ENCODE results near the gene ALG6. TPM values are rescaled to one million over a fixed set of nuclear protein-coding genes. Genes with fewer than 3 reads are reported as not detected.
"Not testable (repeated sequence)": the region's sequence is repeated elsewhere in the genome, so short reads cannot be mapped to it uniquely, and the experiment has no call there.

Gene ALG6
- total RNA-seq, 1 experiment from 2014 or later = 21.4 TPM

DNA sequence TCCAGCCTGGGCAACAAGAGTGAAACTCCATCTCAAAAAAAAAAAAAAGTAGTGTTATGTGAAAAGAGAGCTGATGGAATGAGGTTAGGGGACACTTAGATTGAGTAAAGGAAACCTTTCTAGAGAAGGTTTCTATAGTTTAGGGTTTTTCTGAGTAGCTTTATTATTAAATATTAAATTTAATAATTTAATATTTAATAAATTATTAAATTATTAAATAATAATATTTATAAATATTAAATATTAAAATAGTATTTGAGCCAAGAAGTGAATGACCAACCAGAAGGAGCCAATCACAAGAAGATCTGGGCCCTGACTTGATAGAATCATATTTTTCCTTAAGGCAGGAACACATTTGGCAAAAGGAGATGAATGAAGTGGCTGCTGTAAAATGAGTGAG, 50.7 kb downstream of the ALG6 start:
- Histone ChIP-seq H3K79me1 (ENCODE audit: insufficient read depth, low read depth, low read length, poor library complexity, severe bottlenecking) (no peaks in the 10 kb centered on the region), H2AFZ (ENCODE audit: low read length) (no peak overlapping the region), H2BK5ac (ENCODE audit: insufficient read length, low read length) (no peak overlapping the region), H3K23me2 (ENCODE audit: insufficient read length, low read depth, low read length, poor library complexity, severe bottlenecking) (no peaks in the 10 kb centered on the region), H2BK120ac (ENCODE audit: low read depth, low read length, poor library complexity, severe bottlenecking) (no peak overlapping the region), H3K14ac (ENCODE audit: insufficient read depth, low read length) (no peak overlapping the region), H2BK12ac (ENCODE audit: insufficient read length, low read depth, low read length) (no peak overlapping the region), H3K27ac (ENCODE audit: insufficient read length, low read depth, low read length) (no peak overlapping the region), H3K18ac (ENCODE audit: insufficient read length, low read depth, low read length) (no peak overlapping the region), H2BK20ac (ENCODE audit: low read depth, low read length, poor library complexity, severe bottlenecking) (no peak overlapping the region), H2AK5ac (ENCODE audit: insufficient read length, low read length) (no peak overlapping the region), H3K4ac (ENCODE audit: low read depth, low read length) (no peak overlapping the region), H3K27me3 (ENCODE audit: insufficient read depth, low read length) (no peaks in the 10 kb centered on the region), H3K4me1 (ENCODE audit: insufficient read depth, low read length) (no peaks in the 10 kb centered on the region), H3K79me2 (ENCODE audit: insufficient read depth, low read length) (no peaks in the 10 kb centered on the region), H3K4me2 (ENCODE audit: insufficient read depth, insufficient read length, low read length) (no peak overlapping the region), H3K56ac (ENCODE audit: insufficient read length, low read depth, low read length) (no peak overlapping the region), H4K8ac (replicated peaks; ENCODE audit: insufficient read length, low read depth, low read length) (no peak overlapping the region), H3T11ph (ENCODE audit: low read length) (no peak overlapping the region), H3K9me3 (ENCODE audit: control insufficient read depth, low read depth, low read length) (no peaks in the 10 kb centered on the region), H3K9ac (ENCODE audit: extremely low read depth, insufficient read length, low read length) (no peak overlapping the region), H3K23ac (ENCODE audit: insufficient read length, low read depth, low read length) (no peak overlapping the region), H4K20me1 (ENCODE audit: control insufficient read depth, insufficient read depth, insufficient read length) (no peaks in the 10 kb centered on the region), H2BK15ac (ENCODE audit: low read depth, low read length) (no peak overlapping the region), H4K91ac (ENCODE audit: insufficient read length, low read depth, low read length) (no peak overlapping the region), H4K5ac (ENCODE audit: insufficient read length, low read depth, low read length) (no peak overlapping the region)
- TF ChIP-seq, protein P1, sequence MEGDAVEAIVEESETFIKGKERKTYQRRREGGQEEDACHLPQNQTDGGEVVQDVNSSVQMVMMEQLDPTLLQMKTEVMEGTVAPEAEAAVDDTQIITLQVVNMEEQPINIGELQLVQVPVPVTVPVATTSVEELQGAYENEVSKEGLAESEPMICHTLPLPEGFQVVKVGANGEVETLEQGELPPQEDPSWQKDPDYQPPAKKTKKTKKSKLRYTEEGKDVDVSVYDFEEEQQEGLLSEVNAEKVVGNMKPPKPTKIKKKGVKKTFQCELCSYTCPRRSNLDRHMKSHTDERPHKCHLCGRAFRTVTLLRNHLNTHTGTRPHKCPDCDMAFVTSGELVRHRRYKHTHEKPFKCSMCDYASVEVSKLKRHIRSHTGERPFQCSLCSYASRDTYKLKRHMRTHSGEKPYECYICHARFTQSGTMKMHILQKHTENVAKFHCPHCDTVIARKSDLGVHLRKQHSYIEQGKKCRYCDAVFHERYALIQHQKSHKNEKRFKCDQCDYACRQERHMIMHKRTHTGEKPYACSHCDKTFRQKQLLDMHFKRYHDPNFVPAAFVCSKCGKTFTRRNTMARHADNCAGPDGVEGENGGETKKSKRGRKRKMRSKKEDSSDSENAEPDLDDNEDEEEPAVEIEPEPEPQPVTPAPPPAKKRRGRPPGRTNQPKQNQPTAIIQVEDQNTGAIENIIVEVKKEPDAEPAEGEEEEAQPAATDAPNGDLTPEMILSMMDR (conservative IDR thresholded peaks at IDR 0.05) = no peak
- no peak overlapping the region for H3K4me3 Mint-ChIP-seq
- no peaks in the 10 kb centered on the region; the same call in 1 of the 2 replicates for H3K27me3 Mint-ChIP-seq (ENCODE audit: low read depth)
- H3K27ac Mint-ChIP-seq = no peak overlapping the region
- H3K9me3 Mint-ChIP-seq = no peaks in the 10 kb centered on the region
- no peak for DNase-seq
- H3K4me1 Mint-ChIP-seq = no peaks in the 10 kb centered on the region
- peaks cover 4 to 5% (median 4%) of the 10 kb centered on the region in 3 experiments; a peak in 5 of 7 replicates for H3K36me3 Mint-ChIP-seq (ENCODE audit: insufficient read depth in 1 of 3, low read depth in 3 of 3)

DNA sequence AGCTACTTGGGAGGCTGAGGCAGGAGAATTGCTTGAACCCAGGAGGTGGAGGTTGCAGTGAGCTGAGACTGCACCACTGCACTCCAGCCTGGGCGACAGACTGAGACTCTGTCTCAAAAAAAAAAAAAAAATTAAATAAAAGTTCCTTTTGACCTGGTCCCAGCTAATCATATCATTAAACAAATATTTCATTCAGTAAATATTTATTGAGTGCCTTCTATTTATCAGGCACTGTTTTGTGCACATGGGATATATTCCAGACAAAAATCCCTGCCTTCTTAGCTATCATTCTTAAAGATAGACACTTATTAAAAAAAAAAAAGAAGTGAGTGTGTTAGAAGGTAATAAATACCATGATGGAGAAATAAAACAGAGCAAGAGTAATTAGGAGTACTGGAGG, 53.3 kb downstream of the ALG6 start:
- not testable (repeated sequence) for H2BK120ac ChIP-seq (ENCODE audit: low read depth, low read length, poor library complexity, severe bottlenecking); H2AFZ ChIP-seq (ENCODE audit: low read length); H2BK20ac ChIP-seq (ENCODE audit: low read depth, low read length, poor library complexity, severe bottlenecking); H4K20me1 ChIP-seq (ENCODE audit: control insufficient read depth, insufficient read depth, insufficient read length); H3K79me2 ChIP-seq (ENCODE audit: insufficient read depth, low read length); DNase-seq; H3K4me2 ChIP-seq (ENCODE audit: insufficient read depth, insufficient read length, low read length); H3K14ac ChIP-seq (ENCODE audit: insufficient read depth, low read length); H3K4me1 Mint-ChIP-seq; H3K23ac ChIP-seq (ENCODE audit: insufficient read length, low read depth, low read length); H3T11ph ChIP-seq (ENCODE audit: low read length); H3K18ac ChIP-seq (ENCODE audit: insufficient read length, low read depth, low read length); H3K9me3 ChIP-seq (ENCODE audit: control insufficient read depth, low read depth, low read length); H3K27me3 ChIP-seq (ENCODE audit: insufficient read depth, low read length); H3K27ac ChIP-seq (ENCODE audit: insufficient read length, low read depth, low read length); H4K8ac ChIP-seq (replicated peaks; ENCODE audit: insufficient read length, low read depth, low read length); H3K4me1 ChIP-seq (ENCODE audit: insufficient read depth, low read length); H2BK15ac ChIP-seq (ENCODE audit: low read depth, low read length); H2AK5ac ChIP-seq (ENCODE audit: insufficient read length, low read length); H3K4ac ChIP-seq (ENCODE audit: low read depth, low read length); H3K36me3 Mint-ChIP-seq (ENCODE audit: insufficient read depth in 1 of 3, low read depth in 3 of 3); H2BK5ac ChIP-seq (ENCODE audit: insufficient read length, low read length); H4K5ac ChIP-seq (ENCODE audit: insufficient read length, low read depth, low read length); H3K4me3 Mint-ChIP-seq; H4K91ac ChIP-seq (ENCODE audit: insufficient read length, low read depth, low read length); H3K79me1 ChIP-seq (ENCODE audit: insufficient read depth, low read depth, low read length, poor library complexity, severe bottlenecking); H3K27ac Mint-ChIP-seq; H3K27me3 Mint-ChIP-seq (ENCODE audit: low read depth); H3K56ac ChIP-seq (ENCODE audit: insufficient read length, low read depth, low read length); H3K9me3 Mint-ChIP-seq; H2BK12ac ChIP-seq (ENCODE audit: insufficient read length, low read depth, low read length); H3K9ac ChIP-seq (ENCODE audit: extremely low read depth, insufficient read length, low read length); H3K23me2 ChIP-seq (ENCODE audit: insufficient read length, low read depth, low read length, poor library complexity, severe bottlenecking)
- WGBS (ENCODE audit: extremely low coverage, insufficient read length, low lambda C conversion rate) = no CpG with 5 or more reads among the region's 1 CpG

Measured in H9 (cell line).